Nephron progenitor cell (in vitro differentiated cells): Measurements from ENCODE around the gene PDE6B.
A peak's percentile ranks its signal among the peaks of the same experiment; 100 is the strongest.
"Not testable (repeated sequence)": the region's sequence is repeated elsewhere in the genome, so short reads cannot be mapped to it uniquely, and the experiment has no call there.

Source experiments
- DNase-seq: peaks from one replicate; pipeline ENCODE4 v3.0.0; 2021
- H3K27ac Mint-ChIP-seq: 2 replicates; pipeline ENCODE4 v1.8.0; 2021; ENCODE audit warnings: mild to moderate bottlenecking, moderate library complexity, mixed read lengths
- H3K27me3 Mint-ChIP-seq: 2 replicates; pipeline ENCODE4 v1.8.0; 2021; ENCODE audit warnings: mild to moderate bottlenecking, low read depth, mixed read lengths; ENCODE audit not compliant: poor library complexity
- H3K36me3 Mint-ChIP-seq: 2 replicates; pipeline ENCODE4 v1.8.0; 2021; ENCODE audit warnings: low read depth, mixed read lengths
- H3K4me1 Mint-ChIP-seq: 2 replicates; pipeline ENCODE4 v1.8.0; 2021; ENCODE audit warnings: mixed read lengths
- H3K4me3 Mint-ChIP-seq: 2 replicates; pipeline ENCODE4 v1.8.0; 2021; ENCODE audit warnings: mild to moderate bottlenecking, moderate library complexity, mixed read lengths
- H3K9me3 Mint-ChIP-seq: 2 replicates; pipeline ENCODE4 v1.8.0; 2021; ENCODE audit warnings: mild to moderate bottlenecking, moderate library complexity, mixed read lengths
- TF ChIP-seq, protein P1 (sequence below): fragments of 200-600 bp; sonication (generic); IDR thresholded peaks from 2 replicates; pipeline ENCODE4 v1.5.0; 2021; ENCODE audit warnings: antibody characterized with exemption

The PDE6B gene

DNA sequence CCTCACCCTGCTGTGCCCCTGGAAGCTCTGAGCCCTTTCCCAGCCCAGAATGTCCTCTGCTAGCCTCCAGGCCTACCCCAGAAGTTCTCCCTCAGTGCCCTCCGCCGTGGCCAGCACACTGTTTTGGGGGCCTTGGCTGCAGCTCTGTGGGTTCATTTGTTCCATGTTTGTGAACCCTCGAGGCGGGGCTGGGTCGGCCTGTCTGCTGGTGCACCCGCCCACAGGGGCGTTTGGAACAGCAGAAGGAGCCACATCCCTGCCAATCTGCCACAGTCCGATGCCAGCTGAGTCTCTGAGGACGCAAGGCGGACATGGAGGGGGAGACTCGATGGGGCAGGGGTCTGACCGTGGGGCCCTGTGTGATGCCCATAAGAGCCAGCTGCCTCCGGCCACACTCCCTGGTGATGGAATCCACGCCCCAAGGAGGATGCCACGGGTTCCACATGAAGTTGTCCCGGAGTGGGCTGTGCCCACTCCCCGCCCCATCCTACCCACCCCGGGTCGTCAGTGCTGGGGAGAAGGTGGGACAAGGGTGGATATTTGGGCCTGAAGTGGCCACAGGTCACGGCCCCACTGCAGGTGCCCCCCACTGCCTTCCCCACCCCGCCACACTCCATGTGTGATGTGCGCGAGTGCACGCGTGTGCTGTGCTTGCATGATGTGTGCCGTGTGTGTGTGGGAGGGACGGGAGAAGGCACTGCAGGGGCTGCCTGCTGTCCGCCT lies 41.6 kb downstream of the PDE6B start:
- H3K27me3 Mint-ChIP-seq = peaks cover 3% of the 10 kb centered on the region
- TF ChIP-seq, protein P1, sequence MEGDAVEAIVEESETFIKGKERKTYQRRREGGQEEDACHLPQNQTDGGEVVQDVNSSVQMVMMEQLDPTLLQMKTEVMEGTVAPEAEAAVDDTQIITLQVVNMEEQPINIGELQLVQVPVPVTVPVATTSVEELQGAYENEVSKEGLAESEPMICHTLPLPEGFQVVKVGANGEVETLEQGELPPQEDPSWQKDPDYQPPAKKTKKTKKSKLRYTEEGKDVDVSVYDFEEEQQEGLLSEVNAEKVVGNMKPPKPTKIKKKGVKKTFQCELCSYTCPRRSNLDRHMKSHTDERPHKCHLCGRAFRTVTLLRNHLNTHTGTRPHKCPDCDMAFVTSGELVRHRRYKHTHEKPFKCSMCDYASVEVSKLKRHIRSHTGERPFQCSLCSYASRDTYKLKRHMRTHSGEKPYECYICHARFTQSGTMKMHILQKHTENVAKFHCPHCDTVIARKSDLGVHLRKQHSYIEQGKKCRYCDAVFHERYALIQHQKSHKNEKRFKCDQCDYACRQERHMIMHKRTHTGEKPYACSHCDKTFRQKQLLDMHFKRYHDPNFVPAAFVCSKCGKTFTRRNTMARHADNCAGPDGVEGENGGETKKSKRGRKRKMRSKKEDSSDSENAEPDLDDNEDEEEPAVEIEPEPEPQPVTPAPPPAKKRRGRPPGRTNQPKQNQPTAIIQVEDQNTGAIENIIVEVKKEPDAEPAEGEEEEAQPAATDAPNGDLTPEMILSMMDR = no peak
- H3K4me3 Mint-ChIP-seq = no peak overlapping the region
- peaks cover 5% of the 10 kb centered on the region for H3K4me1 Mint-ChIP-seq
- H3K36me3 Mint-ChIP-seq = peaks cover 12% of the 10 kb centered on the region
- no peak overlapping the region for H3K27ac Mint-ChIP-seq
- no peak for DNase-seq
- H3K9me3 Mint-ChIP-seq = no peaks in the 10 kb centered on the region

DNA sequence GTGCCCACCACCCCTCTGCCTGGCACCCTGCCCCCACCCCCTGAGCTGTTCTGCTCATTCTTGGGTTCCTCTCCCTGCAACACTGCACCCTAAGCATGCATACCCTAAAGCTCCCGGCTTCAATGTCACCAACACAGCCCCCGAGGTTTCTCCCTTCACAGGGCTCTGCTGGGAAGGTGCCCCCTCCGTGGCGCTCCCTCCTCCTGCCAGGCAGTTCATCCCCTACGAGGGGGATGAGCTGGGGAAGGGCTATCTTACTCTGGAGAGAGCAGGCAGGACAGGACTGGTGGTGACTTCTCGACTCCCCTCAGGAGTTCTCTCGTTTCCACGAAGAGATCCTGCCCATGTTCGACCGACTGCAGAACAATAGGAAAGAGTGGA lies 42.2 kb downstream of the PDE6B start:
- peaks cover 3% of the 10 kb centered on the region for H3K27me3 Mint-ChIP-seq
- TF ChIP-seq, protein P1 = no peak
- no peaks in the 10 kb centered on the region for H3K9me3 Mint-ChIP-seq
- H3K27ac Mint-ChIP-seq = peak overlapping the region; percentile 76
- peaks cover 16% of the 10 kb centered on the region for H3K36me3 Mint-ChIP-seq
- no peak for DNase-seq
- H3K4me1 Mint-ChIP-seq = peaks cover 5% of the 10 kb centered on the region
- no peak overlapping the region for H3K4me3 Mint-ChIP-seq

DNA sequence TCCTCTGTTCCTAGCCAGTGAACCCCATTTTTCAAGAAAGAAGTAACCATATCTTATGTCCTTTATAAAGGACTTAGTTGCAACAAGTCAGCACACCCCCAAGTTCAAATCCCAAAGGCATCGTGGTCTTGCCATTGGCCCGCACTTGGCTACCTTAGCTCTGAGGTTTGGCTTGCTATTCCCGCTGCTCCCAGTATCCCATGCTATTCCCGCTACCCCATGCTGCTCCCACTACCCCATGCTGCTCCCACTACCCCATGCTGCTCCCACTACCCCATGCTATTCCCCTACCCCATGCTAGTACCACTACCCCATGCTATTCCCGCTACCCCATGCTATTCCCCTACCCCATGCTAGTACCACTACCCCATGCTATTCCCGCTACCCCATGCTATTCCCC lies 42.8 kb downstream of the PDE6B start:
- not testable (repeated sequence) for H3K4me3 Mint-ChIP-seq, DNase-seq, H3K27me3 Mint-ChIP-seq, H3K4me1 Mint-ChIP-seq, H3K9me3 Mint-ChIP-seq
- Mint-ChIP-seq H3K27ac (peak overlapping the region; percentile 76), H3K36me3 (peaks cover 20% of the 10 kb centered on the region)

DNA sequence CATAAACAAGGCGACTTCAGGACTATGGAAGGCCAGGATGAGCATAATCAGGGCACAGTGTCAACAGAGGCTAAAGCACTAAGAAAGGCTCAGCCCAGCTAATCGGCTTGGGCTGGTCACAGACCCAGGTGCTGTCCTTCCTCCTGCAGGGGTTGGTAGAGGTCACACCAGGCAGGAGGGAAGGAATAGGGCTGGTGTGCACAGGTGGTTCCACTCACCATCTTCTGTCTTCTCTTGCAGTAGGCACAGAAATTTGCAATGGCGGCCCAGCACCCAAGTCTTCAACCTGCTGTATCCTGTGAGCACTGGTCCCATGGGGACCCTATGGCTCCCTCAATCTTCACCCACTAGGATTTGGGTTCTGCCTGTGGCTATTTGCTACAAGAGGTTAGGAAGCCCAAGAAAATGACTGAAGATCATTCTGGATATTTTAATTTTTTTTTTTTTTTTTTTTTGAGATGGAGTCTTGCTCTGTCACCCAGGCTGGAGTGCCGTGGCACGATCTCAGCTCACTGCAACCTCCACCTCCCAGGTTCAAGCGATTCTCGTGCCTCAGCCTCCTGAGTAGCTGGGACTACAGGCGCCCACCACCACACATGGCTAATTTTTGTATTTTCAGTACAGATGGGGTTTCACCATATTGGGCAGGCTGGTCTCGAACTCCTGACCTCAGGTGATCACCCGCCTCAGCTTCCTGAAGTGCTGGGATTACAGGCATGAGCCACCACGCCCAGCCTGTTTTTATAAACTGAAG lies 44.6 kb downstream of the PDE6B start:
- not testable (repeated sequence) for DNase-seq, H3K9me3 Mint-ChIP-seq, H3K27ac Mint-ChIP-seq, H3K27me3 Mint-ChIP-seq, H3K4me3 Mint-ChIP-seq
- peaks cover 24% of the 10 kb centered on the region for H3K36me3 Mint-ChIP-seq
- peaks cover 14% of the 10 kb centered on the region for H3K4me1 Mint-ChIP-seq

DNA sequence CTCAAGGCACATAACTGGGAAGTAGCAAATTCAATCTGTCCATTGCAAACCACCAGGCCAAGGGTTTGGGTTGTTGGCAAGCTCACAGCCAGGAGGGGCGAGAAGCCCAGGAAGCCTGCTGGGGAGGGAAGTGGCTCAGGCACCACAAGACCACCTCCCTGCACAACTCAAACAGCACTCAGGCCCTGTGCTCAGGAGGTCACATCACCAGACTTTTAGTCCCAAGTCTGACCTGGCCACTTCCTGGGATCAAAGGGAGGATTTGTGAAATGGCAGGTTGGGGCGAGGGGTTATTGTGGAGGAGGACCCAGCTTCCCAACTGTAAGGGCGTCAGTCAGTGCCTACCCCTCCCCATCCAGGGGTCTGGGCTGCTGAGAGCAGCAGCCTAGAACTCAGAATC lies 46.4 kb downstream of the PDE6B start:
- no peak for DNase-seq
- no peaks in the 10 kb centered on the region for H3K9me3 Mint-ChIP-seq
- H3K27me3 Mint-ChIP-seq = peaks cover 3% of the 10 kb centered on the region
- TF ChIP-seq, protein P1 = no peak
- H3K4me1 Mint-ChIP-seq = peaks cover 13% of the 10 kb centered on the region
- no peak overlapping the region for H3K4me3 Mint-ChIP-seq
- no peak overlapping the region for H3K27ac Mint-ChIP-seq
- H3K36me3 Mint-ChIP-seq = peaks cover 24% of the 10 kb centered on the region

DNA sequence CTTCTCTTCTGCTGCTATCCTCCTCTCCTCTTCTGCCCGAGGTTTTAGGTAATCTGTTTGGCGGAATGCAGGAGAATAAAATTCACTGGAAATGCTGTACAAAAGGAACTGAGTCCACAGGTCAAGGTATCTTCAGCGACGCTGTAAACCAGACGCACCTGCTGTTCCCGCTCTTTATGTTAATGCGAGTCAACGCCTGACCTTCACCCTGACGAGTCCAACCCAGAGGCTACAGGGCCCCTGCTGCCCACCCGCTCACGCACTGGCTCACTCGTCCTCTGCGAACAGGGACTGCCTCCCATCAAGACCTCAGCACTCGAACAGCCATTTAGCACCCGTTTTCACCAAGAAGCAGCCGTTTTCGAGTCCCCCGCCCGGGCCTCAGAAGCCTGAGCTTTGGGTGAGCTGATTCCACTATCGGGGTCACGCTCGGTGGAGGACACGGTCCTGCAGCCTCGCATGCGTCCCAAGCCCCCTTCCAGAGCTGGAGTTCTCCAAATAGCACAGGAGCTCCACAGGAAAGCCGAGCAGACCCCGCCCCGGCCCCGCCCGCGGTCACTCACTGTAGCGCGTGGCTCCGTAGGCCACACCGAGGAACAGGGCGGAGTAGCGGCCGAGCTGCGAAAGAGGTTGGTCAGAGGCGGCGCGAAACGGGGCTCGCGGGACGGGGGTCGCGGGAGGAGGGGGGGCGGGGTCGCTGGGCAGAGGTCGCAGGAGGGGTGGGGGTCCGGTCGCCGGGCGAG lies 48.1 kb downstream of the PDE6B start:
- TF ChIP-seq, protein P1 = no peak
- Mint-ChIP-seq H3K4me1 (peaks cover 14% of the 10 kb centered on the region), H3K9me3 (no peaks in the 10 kb centered on the region), H3K27me3 (peaks cover 2% of the 10 kb centered on the region), H3K27ac (peak overlapping the region; percentile 87), H3K4me3 (peak overlapping the region; percentile 91), H3K36me3 (peaks cover 24% of the 10 kb centered on the region)
- DNase-seq = peak; percentile 67
